ENCODE data around the gene RPL10A.

The RPL10A gene

DNA sequence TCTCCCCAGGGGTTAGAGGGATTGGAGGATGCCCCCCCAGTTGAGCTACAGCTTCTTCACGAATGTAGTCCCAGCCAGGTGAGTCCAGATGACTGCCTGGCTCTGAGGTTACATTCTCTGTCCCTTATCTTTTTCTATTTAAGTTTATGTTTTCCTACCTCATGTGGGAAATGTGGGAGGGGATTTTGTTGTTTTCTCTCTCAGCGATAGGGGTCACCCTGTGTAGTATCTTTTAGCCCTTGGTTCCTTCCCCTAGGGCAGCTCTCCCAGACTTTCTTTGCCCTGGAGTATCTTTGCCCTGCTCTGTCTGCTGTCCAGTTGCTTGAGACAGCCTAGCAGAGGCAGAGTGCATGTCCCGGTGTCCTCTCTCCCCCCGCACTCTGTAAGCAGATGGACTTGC is 10.3 kb upstream of the RPL10A start:
- TF ChIP-seq ESRRG (CRISPR knock-in tag; IDR thresholded peaks at IDR 0.05) = no peak
- TF ChIP-seq, protein P1, sequence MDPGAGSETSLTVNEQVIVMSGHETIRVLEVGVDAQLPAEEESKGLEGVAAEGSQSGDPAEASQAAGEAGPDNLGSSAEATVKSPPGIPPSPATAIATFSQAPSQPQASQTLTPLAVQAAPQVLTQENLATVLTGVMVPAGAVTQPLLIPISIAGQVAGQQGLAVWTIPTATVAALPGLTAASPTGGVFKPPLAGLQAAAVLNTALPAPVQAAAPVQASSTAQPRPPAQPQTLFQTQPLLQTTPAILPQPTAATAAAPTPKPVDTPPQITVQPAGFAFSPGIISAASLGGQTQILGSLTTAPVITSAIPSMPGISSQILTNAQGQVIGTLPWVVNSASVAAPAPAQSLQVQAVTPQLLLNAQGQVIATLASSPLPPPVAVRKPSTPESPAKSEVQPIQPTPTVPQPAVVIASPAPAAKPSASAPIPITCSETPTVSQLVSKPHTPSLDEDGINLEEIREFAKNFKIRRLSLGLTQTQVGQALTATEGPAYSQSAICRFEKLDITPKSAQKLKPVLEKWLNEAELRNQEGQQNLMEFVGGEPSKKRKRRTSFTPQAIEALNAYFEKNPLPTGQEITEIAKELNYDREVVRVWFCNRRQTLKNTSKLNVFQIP (CRISPR knock-in tag; IDR thresholded peaks at IDR 0.05; ENCODE audit: borderline replicate concordance, low read depth) = no peak
- TF ChIP-seq ARNTL (CRISPR knock-in tag; IDR thresholded peaks at IDR 0.05; ENCODE audit: borderline replicate concordance, low read depth) = no peak
- no peak for TF ChIP-seq OSR1 (CRISPR knock-in tag; IDR thresholded peaks at IDR 0.05)
- TF ChIP-seq GLIS3 (CRISPR knock-in tag; IDR thresholded peaks at IDR 0.05) = no peak
- no peak for TF ChIP-seq ZNF8 (CRISPR knock-in tag; IDR thresholded peaks at IDR 0.05)
- TF ChIP-seq, protein P2, sequence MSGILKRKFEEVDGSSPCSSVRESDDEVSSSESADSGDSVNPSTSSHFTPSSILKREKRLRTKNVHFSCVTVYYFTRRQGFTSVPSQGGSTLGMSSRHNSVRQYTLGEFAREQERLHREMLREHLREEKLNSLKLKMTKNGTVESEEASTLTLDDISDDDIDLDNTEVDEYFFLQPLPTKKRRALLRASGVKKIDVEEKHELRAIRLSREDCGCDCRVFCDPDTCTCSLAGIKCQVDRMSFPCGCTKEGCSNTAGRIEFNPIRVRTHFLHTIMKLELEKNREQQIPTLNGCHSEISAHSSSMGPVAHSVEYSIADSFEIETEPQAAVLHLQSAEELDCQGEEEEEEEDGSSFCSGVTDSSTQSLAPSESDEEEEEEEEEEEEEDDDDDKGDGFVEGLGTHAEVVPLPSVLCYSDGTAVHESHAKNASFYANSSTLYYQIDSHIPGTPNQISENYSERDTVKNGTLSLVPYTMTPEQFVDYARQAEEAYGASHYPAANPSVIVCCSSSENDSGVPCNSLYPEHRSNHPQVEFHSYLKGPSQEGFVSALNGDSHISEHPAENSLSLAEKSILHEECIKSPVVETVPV (CRISPR knock-in tag; IDR thresholded peaks at IDR 0.05) = no peak
- TF ChIP-seq, protein P3, sequence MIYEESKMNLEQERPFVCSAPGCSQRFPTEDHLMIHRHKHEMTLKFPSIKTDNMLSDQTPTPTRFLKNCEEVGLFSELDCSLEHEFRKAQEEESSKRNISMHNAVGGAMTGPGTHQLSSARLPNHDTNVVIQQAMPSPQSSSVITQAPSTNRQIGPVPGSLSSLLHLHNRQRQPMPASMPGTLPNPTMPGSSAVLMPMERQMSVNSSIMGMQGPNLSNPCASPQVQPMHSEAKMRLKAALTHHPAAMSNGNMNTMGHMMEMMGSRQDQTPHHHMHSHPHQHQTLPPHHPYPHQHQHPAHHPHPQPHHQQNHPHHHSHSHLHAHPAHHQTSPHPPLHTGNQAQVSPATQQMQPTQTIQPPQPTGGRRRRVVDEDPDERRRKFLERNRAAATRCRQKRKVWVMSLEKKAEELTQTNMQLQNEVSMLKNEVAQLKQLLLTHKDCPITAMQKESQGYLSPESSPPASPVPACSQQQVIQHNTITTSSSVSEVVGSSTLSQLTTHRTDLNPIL (CRISPR knock-in tag; IDR thresholded peaks at IDR 0.05; ENCODE audit: low read depth) = no peak
- no peak for TF ChIP-seq ISL1 (CRISPR knock-in tag; IDR thresholded peaks at IDR 0.05)
- TF ChIP-seq, protein P4, sequence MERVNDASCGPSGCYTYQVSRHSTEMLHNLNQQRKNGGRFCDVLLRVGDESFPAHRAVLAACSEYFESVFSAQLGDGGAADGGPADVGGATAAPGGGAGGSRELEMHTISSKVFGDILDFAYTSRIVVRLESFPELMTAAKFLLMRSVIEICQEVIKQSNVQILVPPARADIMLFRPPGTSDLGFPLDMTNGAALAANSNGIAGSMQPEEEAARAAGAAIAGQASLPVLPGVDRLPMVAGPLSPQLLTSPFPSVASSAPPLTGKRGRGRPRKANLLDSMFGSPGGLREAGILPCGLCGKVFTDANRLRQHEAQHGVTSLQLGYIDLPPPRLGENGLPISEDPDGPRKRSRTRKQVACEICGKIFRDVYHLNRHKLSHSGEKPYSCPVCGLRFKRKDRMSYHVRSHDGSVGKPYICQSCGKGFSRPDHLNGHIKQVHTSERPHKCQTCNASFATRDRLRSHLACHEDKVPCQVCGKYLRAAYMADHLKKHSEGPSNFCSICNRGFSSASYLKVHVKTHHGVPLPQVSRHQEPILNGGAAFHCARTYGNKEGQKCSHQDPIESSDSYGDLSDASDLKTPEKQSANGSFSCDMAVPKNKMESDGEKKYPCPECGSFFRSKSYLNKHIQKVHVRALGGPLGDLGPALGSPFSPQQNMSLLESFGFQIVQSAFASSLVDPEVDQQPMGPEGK (CRISPR knock-in tag; IDR thresholded peaks at IDR 0.05; ENCODE audit: borderline replicate concordance) = no peak
- TF ChIP-seq, protein P5, sequence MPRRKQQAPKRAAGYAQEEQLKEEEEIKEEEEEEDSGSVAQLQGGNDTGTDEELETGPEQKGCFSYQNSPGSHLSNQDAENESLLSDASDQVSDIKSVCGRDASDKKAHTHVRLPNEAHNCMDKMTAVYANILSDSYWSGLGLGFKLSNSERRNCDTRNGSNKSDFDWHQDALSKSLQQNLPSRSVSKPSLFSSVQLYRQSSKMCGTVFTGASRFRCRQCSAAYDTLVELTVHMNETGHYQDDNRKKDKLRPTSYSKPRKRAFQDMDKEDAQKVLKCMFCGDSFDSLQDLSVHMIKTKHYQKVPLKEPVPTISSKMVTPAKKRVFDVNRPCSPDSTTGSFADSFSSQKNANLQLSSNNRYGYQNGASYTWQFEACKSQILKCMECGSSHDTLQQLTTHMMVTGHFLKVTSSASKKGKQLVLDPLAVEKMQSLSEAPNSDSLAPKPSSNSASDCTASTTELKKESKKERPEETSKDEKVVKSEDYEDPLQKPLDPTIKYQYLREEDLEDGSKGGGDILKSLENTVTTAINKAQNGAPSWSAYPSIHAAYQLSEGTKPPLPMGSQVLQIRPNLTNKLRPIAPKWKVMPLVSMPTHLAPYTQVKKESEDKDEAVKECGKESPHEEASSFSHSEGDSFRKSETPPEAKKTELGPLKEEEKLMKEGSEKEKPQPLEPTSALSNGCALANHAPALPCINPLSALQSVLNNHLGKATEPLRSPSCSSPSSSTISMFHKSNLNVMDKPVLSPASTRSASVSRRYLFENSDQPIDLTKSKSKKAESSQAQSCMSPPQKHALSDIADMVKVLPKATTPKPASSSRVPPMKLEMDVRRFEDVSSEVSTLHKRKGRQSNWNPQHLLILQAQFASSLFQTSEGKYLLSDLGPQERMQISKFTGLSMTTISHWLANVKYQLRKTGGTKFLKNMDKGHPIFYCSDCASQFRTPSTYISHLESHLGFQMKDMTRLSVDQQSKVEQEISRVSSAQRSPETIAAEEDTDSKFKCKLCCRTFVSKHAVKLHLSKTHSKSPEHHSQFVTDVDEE (CRISPR knock-in tag; IDR thresholded peaks at IDR 0.05) = no peak
- TF ChIP-seq ZNF70 (CRISPR knock-in tag; IDR thresholded peaks at IDR 0.05) = no peak
- TF ChIP-seq TCF4 (CRISPR knock-in tag; IDR thresholded peaks at IDR 0.05; ENCODE audit: borderline replicate concordance) = no peak
- no peak for TF ChIP-seq RARB (CRISPR knock-in tag; IDR thresholded peaks at IDR 0.05)
- no peak for TF ChIP-seq ZC3H10 (CRISPR knock-in tag; IDR thresholded peaks at IDR 0.05)
- ATAC-seq = no peak

DNA sequence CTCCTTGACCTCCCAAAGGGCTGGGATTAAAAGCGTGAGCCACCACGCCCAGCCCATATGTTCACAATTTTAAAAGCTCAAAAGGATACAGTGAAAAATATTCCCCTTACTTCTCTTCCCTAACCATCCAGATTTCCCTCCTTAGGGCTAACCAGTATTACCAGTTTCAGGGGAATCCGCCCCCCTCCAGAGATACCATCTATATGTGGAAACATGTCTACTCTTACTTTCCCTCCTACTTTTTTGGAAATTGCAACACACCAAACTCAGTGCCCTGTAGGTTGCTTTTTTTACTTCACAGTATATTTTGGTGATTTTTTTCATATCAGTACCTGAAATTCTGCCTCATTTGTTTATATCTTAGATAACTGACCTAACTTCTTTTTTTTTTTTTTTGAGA is 6.9 kb upstream of the RPL10A start:
- no peak for ATAC-seq
- TF ChIP-seq, protein P2 (CRISPR knock-in tag; IDR thresholded peaks at IDR 0.05) = no peak
- TF ChIP-seq ZFP30 (CRISPR knock-in tag; IDR thresholded peaks at IDR 0.05) (no peak), ZC3H10 (CRISPR knock-in tag; IDR thresholded peaks at IDR 0.05) (no peak), BACH2 (CRISPR knock-in tag; IDR thresholded peaks at IDR 0.05; ENCODE audit: borderline replicate concordance) (no peak), SNAI2 (CRISPR knock-in tag; IDR thresholded peaks at IDR 0.05) (no peak), ESRRG (CRISPR knock-in tag; IDR thresholded peaks at IDR 0.05) (no peak), ISL1 (CRISPR knock-in tag; IDR thresholded peaks at IDR 0.05) (no peak), OSR1 (CRISPR knock-in tag; IDR thresholded peaks at IDR 0.05) (no peak), GLIS3 (CRISPR knock-in tag; IDR thresholded peaks at IDR 0.05) (no peak), CSDC2 (CRISPR knock-in tag; IDR thresholded peaks at IDR 0.05) (no peak), ZFP3 (CRISPR knock-in tag; IDR thresholded peaks at IDR 0.05) (no peak), ZNF8 (CRISPR knock-in tag; IDR thresholded peaks at IDR 0.05) (no peak)
- TF ChIP-seq, protein P4 (CRISPR knock-in tag; IDR thresholded peaks at IDR 0.05; ENCODE audit: borderline replicate concordance) = no peak
- TF ChIP-seq, protein P3 (CRISPR knock-in tag; IDR thresholded peaks at IDR 0.05; ENCODE audit: low read depth) = no peak

Data from SK-N-SH treated with all-trans-retinoic acid at 6 μM for 48 hours (cell line).